Measurements from ENCODE around the gene PNPLA3. TPM values are rescaled to one million over a fixed set of nuclear protein-coding genes. Genes with fewer than 3 reads are reported as not detected.

The PNPLA3 gene
- total RNA-seq, 2 donors from 2014 or later, result 0.16 TPM; not detected in 1

GRCh38 chr22:43967069-43967468 is 43.5 kb downstream of the PNPLA3 start:
- no peaks in the 10 kb centered on the region for H3K4me1 ChIP-seq
- H3K27ac ChIP-seq, result no peak overlapping the region
- H3K27me3 ChIP-seq, result no peaks in the 10 kb centered on the region
- H3K36me3 ChIP-seq, result peaks cover 72% of the 10 kb centered on the region
- no peaks in the 10 kb centered on the region for H3K9me3 ChIP-seq
- no peak for TF ChIP-seq CTCF (IDR thresholded peaks at IDR 0.05)
- no peak for DNase-seq (ENCODE audit: low spot score)
- no peak overlapping the region for H3K4me3 ChIP-seq

GRCh38 chr22:43968614-43969013 is 45.0 kb downstream of the PNPLA3 start:
- no peak for DNase-seq (ENCODE audit: low spot score)
- H3K27ac ChIP-seq, result no peak overlapping the region
- no peaks in the 10 kb centered on the region for H3K4me1 ChIP-seq
- H3K36me3 ChIP-seq, result peaks cover 82% of the 10 kb centered on the region
- TF ChIP-seq CTCF (IDR thresholded peaks at IDR 0.05), result no peak
- no peaks in the 10 kb centered on the region for H3K27me3 ChIP-seq
- no peaks in the 10 kb centered on the region for H3K9me3 ChIP-seq
- H3K4me3 ChIP-seq, result no peak overlapping the region

GRCh38 chr22:43969021-43969878 is 45.6 kb downstream of the PNPLA3 start:
- TF ChIP-seq CTCF (IDR thresholded peaks at IDR 0.05), result no peak
- Histone ChIP-seq H3K27me3 (no peaks in the 10 kb centered on the region), H3K27ac (no peak overlapping the region), H3K4me1 (no peaks in the 10 kb centered on the region), H3K9me3 (no peaks in the 10 kb centered on the region), H3K4me3 (no peak overlapping the region), H3K36me3 (peaks cover 82% of the 10 kb centered on the region)
- DNase-seq (ENCODE audit: low spot score), result no peak

- H3K36me3 ChIP-seq, result peaks cover 82% of the 10 kb centered on the region
- H3K4me3 ChIP-seq, result no peak overlapping the region
- H3K27ac ChIP-seq, result no peak overlapping the region
- no peak for TF ChIP-seq CTCF (IDR thresholded peaks at IDR 0.05)
- no peaks in the 10 kb centered on the region for H3K4me1 ChIP-seq
- no peaks in the 10 kb centered on the region for H3K27me3 ChIP-seq
- DNase-seq (ENCODE audit: low spot score), result no peak
- no peaks in the 10 kb centered on the region for H3K9me3 ChIP-seq
Measured at GRCh38 chr22:43969989-43970755, 46.6 kb downstream of the PNPLA3 start.

- no peaks in the 10 kb centered on the region for H3K9me3 ChIP-seq
- H3K4me1 ChIP-seq, result no peaks in the 10 kb centered on the region
- DNase-seq (ENCODE audit: low spot score), result no peak
- peaks cover 81% of the 10 kb centered on the region for H3K36me3 ChIP-seq
- TF ChIP-seq CTCF (IDR thresholded peaks at IDR 0.05), result no peak
- no peaks in the 10 kb centered on the region for H3K27me3 ChIP-seq
- H3K4me3 ChIP-seq, result no peak overlapping the region
- H3K27ac ChIP-seq, result no peak overlapping the region
Measured at GRCh38 chr22:43971112-43971511, 47.5 kb downstream of the PNPLA3 start.
